Natural killer cell (primary cell): ENCODE measurements around the gene NLGN4X. TPM values are rescaled to one million over a fixed set of nuclear protein-coding genes. Genes with fewer than 3 reads are reported as not detected.
"Not testable (repeated sequence)": the region's sequence is repeated elsewhere in the genome, so short reads cannot be mapped to it uniquely, and the experiment has no call there.

Experiments used
- ATAC-seq, 3 donors: fragments of 150-1000 bp in 2 of 3; fragments of 200-7000 bp in 1 of 3; cut with Tn5 transposase; 1 replicate in 1 of 3; 2 replicates in 2 of 3; pipeline ENCODE4 v1.10.0; 2021; ENCODE audit warnings: mild to moderate bottlenecking in 2 of 3, moderate library complexity in 2 of 3
- DNase-seq, 2 donors: peaks; one replicate each; pipeline versions ENCODE4 v3.0.0 to v3.0.0-alpha.2; 2013 to 2021; ENCODE audit warnings: mixed read lengths in 1 of 2
- H3K27ac ChIP-seq: one replicate; pipeline ENCODE4 v1.5.1; 2013; ENCODE audit warnings: mild to moderate bottlenecking, low read length
- H3K27me3 ChIP-seq: one replicate; pipeline ENCODE4 v1.6.1; 2013; ENCODE audit warnings: low read length; ENCODE audit not compliant: control insufficient read depth, insufficient read depth
- H3K36me3 ChIP-seq: one replicate; pipeline ENCODE4 v1.6.1; 2013; ENCODE audit warnings: low read length; ENCODE audit not compliant: control insufficient read depth, insufficient read depth
- H3K4me1 ChIP-seq: one replicate; pipeline ENCODE4 v1.6.1; 2013; ENCODE audit warnings: low read length; ENCODE audit not compliant: control insufficient read depth, insufficient read depth
- H3K4me3 ChIP-seq: one replicate; pipeline ENCODE4 v1.5.1; 2013; ENCODE audit warnings: low read length
- H3K9me3 ChIP-seq: one replicate; pipeline ENCODE4 v1.6.1; 2013; ENCODE audit warnings: low read length; ENCODE audit not compliant: control insufficient read depth, insufficient read depth
- H3K27ac Mint-ChIP-seq, 2 donors: one replicate each; pipeline ENCODE4 v1.8.0; 2022; ENCODE audit warnings: mild to moderate bottlenecking in 2 of 2, mixed read lengths in 2 of 2, moderate library complexity in 1 of 2
- H3K27me3 Mint-ChIP-seq, 2 donors: one replicate each; pipeline ENCODE4 v1.8.0; 2022; ENCODE audit warnings: low read depth in 2 of 2, mixed read lengths in 2 of 2
- H3K36me3 Mint-ChIP-seq: one replicate; pipeline ENCODE4 v1.8.0; 2022; ENCODE audit warnings: mixed read lengths
- H3K4me1 Mint-ChIP-seq, 2 donors: one replicate each; pipeline ENCODE4 v1.8.0; 2022; ENCODE audit warnings: mixed read lengths in 2 of 2
- H3K4me3 Mint-ChIP-seq: one replicate; pipeline ENCODE4 v1.8.0; 2022; ENCODE audit warnings: mild to moderate bottlenecking, moderate library complexity, mixed read lengths
- H3K9me3 Mint-ChIP-seq, 2 donors: one replicate each; pipeline ENCODE4 v1.8.0; 2022; ENCODE audit warnings: mixed read lengths in 2 of 2
- CTCF ChIP-seq: fragments of 200-600 bp; IDR thresholded peaks from one replicate; pipeline ENCODE4 v1.8.0; 2022; ENCODE audit warnings: antibody characterized with exemption
- WGBS: methylation state at CpG from one replicate; pipeline ENCODE4 v1.1.7; 2013; ENCODE audit warnings: missing lambda C conversion rate; ENCODE audit not compliant: insufficient coverage; 5-methylcytosine and 5-hydroxymethylcytosine counted together
- intact Hi-C: fragments of 100-400 bp; cut with micrococcal nuclease; formaldehyde crosslinking; loops from one replicate; pipeline ENCODE4 v1.14.2; 2022
- total RNA-seq, 4 donors: library from RNA; stranded (reverse); fragments of 120-200 nt in 1 of 4; gene quantifications; one replicate each; pipeline versions ENCODE4 v1.2.3 to v1.2.4, GENCODE V29; 2013 to 2022

NLGN4X gene
- total RNA-seq, 3 donors from 2014 or later (not counting 1 experiment from before 2014, with no cell fraction given), result not detected

DNA sequence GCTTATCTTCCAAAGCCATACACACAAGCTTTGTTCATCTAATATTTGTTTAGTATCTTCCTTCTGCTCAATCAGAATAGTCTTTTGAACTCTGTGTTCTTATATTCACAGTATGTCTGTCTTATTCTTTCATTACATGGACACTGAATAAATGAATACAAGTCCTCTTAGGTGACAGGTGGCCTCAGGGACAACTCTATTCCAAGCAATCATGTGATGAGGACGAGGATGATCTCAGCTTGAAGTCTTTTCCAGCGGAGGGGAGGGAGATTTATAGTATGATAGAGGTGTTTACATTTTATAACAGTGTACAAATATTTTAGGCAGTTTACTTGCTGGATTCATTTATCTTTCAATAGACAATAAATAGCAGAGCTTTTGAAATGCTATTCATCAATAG is 300.4 kb downstream of the NLGN4X start:
- H3K4me1 Mint-ChIP-seq, result no peaks in the 10 kb centered on the region
- WGBS, result no CpG with 5 or more reads among the region's 2 CpGs

GRCh38 chrX:5916945-5917344 is 311.7 kb downstream of the NLGN4X start:
- Histone ChIP-seq H3K36me3 (no peaks in the 10 kb centered on the region), H3K4me1 (no peaks in the 10 kb centered on the region), H3K4me3 (no peak overlapping the region), H3K27ac (no peak overlapping the region), H3K9me3 (no peaks in the 10 kb centered on the region), H3K27me3 (no peaks in the 10 kb centered on the region)
- H3K27ac Mint-ChIP-seq, result no peak overlapping the region
- 83% methylated on average over 5 of the region's 5 CpGs for WGBS
- DNase-seq (no peak), ATAC-seq (no peak)
- no peaks in the 10 kb centered on the region for H3K27me3 Mint-ChIP-seq
- no peak overlapping the region for H3K4me3 Mint-ChIP-seq
- no peaks in the 10 kb centered on the region for H3K36me3 Mint-ChIP-seq
- peaks cover 2 to 12% of the 10 kb centered on the region in 2 donors for H3K9me3 Mint-ChIP-seq
- no peaks in the 10 kb centered on the region for H3K4me1 Mint-ChIP-seq
- no peak for TF ChIP-seq CTCF
- intact Hi-C loops, result no loop called here

More for the DNA sequence above, 300.4 kb downstream of the NLGN4X start:
- Histone ChIP-seq H3K4me3 (no peak overlapping the region), H3K36me3 (no peaks in the 10 kb centered on the region), H3K9me3 (no peaks in the 10 kb centered on the region), H3K4me1 (no peaks in the 10 kb centered on the region), H3K27ac (no peak overlapping the region), H3K27me3 (no peaks in the 10 kb centered on the region)
- peaks cover 3 to 5% of the 10 kb centered on the region in 2 donors for H3K9me3 Mint-ChIP-seq
- no peaks in the 10 kb centered on the region for H3K36me3 Mint-ChIP-seq
- H3K27ac Mint-ChIP-seq, result no peak overlapping the region
- intact Hi-C loops, result no loop called here
- DNase-seq, result no peak
- no peak overlapping the region for H3K4me3 Mint-ChIP-seq
- ATAC-seq, result no peak
- TF ChIP-seq CTCF, result no peak
- H3K27me3 Mint-ChIP-seq, result no peaks in the 10 kb centered on the region

DNA sequence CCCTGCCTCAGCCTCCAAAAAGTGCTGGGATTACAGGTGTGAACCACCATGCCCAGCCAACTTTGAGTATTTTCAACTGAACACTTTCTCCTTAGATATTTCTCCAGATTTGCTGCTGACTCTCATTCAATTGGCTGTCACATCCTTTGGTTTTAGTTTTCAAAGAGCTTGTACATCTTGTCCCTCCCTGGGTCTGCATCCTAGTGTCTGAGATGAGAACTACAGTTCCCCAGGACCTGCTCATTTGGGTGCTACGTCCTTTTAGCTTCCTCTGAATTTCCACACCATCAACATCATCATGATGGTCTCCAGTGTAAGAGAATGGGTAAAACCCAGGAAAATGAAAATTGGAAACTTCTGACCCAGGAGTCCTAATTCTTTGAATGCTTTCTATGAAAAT is 312.9 kb downstream of the NLGN4X start:
- H3K27me3 Mint-ChIP-seq, result no peaks in the 10 kb centered on the region
- WGBS, result no CpG with 5 or more reads among the region's 1 CpG
- ATAC-seq, result no peak
- peaks cover 0 to 9% of the 10 kb centered on the region in 2 donors for H3K9me3 Mint-ChIP-seq
- H3K4me3 ChIP-seq, result no peak overlapping the region
- no peaks in the 10 kb centered on the region for H3K4me1 Mint-ChIP-seq
- H3K27me3 ChIP-seq, result no peaks in the 10 kb centered on the region
- no peak overlapping the region for H3K27ac Mint-ChIP-seq
- no peaks in the 10 kb centered on the region for H3K36me3 ChIP-seq
- H3K9me3 ChIP-seq, result no peaks in the 10 kb centered on the region
- H3K36me3 Mint-ChIP-seq, result no peaks in the 10 kb centered on the region
- TF ChIP-seq CTCF, result no peak
- DNase-seq, result no peak
- no peaks in the 10 kb centered on the region for H3K4me1 ChIP-seq
- no peak overlapping the region for H3K4me3 Mint-ChIP-seq
- intact Hi-C loops, result no loop called here
- H3K27ac ChIP-seq, result no peak overlapping the region

DNA sequence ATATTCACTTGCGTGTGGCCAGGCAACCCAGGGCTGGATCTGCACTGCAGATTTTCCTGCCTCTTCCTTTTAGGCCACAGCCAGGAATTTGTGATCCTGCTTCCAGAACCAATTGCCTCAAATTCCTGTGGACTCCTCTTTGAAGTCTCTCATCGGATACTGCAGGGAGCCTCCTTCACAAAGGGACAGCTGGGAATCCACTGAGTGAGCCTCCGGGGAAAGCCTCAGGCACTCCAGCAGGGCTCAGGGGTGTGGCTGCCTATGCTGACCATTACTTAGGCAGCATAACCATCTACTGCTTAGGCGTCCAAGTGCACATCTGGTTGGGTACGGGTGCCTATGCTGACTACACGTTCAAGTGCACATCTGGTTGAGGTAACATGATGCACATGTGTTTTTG is 321.5 kb downstream of the NLGN4X start:
- Mint-ChIP-seq H3K27me3 (no peaks in the 10 kb centered on the region), H3K4me3 (no peak overlapping the region), H3K27ac (no peak overlapping the region), H3K4me1 (no peaks in the 10 kb centered on the region), H3K9me3 (peaks cover 0 to 5% of the 10 kb centered on the region in 2 donors), H3K36me3 (no peaks in the 10 kb centered on the region)
- H3K27ac ChIP-seq, result no peak overlapping the region
- no peak overlapping the region for H3K4me3 ChIP-seq
- no peak for ATAC-seq
- intact Hi-C loops, result no loop called here
- H3K9me3 ChIP-seq, result no peaks in the 10 kb centered on the region
- no peak for TF ChIP-seq CTCF
- H3K4me1 ChIP-seq, result no peaks in the 10 kb centered on the region
- no peaks in the 10 kb centered on the region for H3K36me3 ChIP-seq
- 76% methylated on average over 4 of the region's 6 CpGs for WGBS
- no peak for DNase-seq
- H3K27me3 ChIP-seq, result no peaks in the 10 kb centered on the region

- H3K4me3 Mint-ChIP-seq, H3K27ac Mint-ChIP-seq, H3K4me3 ChIP-seq, H3K36me3 ChIP-seq, DNase-seq, H3K27me3 Mint-ChIP-seq, intact Hi-C loops, H3K4me1 ChIP-seq, H3K36me3 Mint-ChIP-seq, H3K27me3 ChIP-seq, H3K4me1 Mint-ChIP-seq, H3K27ac ChIP-seq, H3K9me3 ChIP-seq, ATAC-seq: not testable (repeated sequence)
- 85% methylated on average over 18 of the region's 18 CpGs for WGBS
- peaks cover 3 to 11% of the 10 kb centered on the region in 2 donors for H3K9me3 Mint-ChIP-seq
These were observed 325.0 kb downstream of the NLGN4X start for GRCh38 chrX:5903586-5904190.
